ENCODE results near the gene TMEM255A. TPM values are rescaled to one million over a fixed set of nuclear protein-coding genes. Genes with fewer than 3 reads are reported as not detected.

TMEM255A gene
- total and polyA plus RNA-seq, 2 of the 13 experiments (the other 11 are each of a cell fraction or from before 2014, with no cell fraction given) = 0.13 to 0.40 TPM

DNA sequence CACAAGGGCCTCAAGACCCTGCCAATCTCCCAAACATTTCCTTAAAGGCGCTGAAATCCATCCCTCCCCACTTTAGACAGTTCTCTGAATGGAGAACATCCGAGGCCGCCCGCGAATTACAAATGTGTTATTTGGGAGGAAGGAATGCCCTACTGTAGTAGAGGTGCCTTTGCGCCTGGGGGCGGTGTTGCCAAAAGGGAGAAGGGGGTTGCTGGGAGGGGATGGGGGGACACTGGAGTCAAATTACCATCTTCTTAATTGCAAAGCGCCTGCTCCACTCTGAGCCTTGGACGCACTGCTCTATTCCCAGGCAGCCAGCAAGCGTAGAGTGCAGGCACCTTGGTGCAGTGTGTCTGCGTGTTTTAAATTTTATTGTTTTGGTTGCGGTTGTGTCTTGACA lies 2.7 kb downstream of the TMEM255A start:
- Histone ChIP-seq H3K4me1 (ENCODE audit: insufficient read depth, low read length) (peaks cover 15% of the 10 kb centered on the region; the same call in 1 of the 2 replicates), H3K4me2 (ENCODE audit: low read depth, low read length) (no peak overlapping the region), H3K27me3 (ENCODE audit: control insufficient read depth in 1 of 2, insufficient read depth in 2 of 2, low read length in 2 of 2) (peaks cover 1 to 16% of the 10 kb centered on the region in 2 experiments; a peak in 1 of 5 replicates), H3K4me3 (replicated peaks in 1 of 3; ENCODE audit: insufficient read depth in 1 of 3, low read depth in 2 of 3, low read length in 3 of 3) (no peak overlapping the region), H2AFZ (ENCODE audit: low read length) (no peak overlapping the region), H3K79me2 (ENCODE audit: insufficient read depth, low read length) (no peaks in the 10 kb centered on the region), H3K9ac (ENCODE audit: insufficient read depth, low read depth, low read length) (no peak overlapping the region), H4K20me1 (ENCODE audit: insufficient read depth, low read length) (no peaks in the 10 kb centered on the region), H3K36me3 (replicated peaks in 1 of 2; ENCODE audit: control insufficient read depth in 1 of 2, insufficient read depth in 2 of 2, low read length in 2 of 2) (no peaks in the 10 kb centered on the region), H3K9me3 (ENCODE audit: low read length) (no peaks in the 10 kb centered on the region), H3K27ac (ENCODE audit: extremely low read length, insufficient read depth, low read length) (no peak overlapping the region)
- no peak for DNase-seq (ENCODE audit: low spot score)
- BruUV-seq (replicated peaks) = no TSS peak
- in situ Hi-C loops (cut with HindIII; ENCODE audit: extremely low pct_ligation_motif_present, low pct_unique_long_range_greater_than_20kb) (no loop called here), intact Hi-C loops (cut with micrococcal nuclease; ENCODE audit: unreplicated experiment) (no loop called here)
- CTCF ChIA-PET (ENCODE audit: low intra/inter-chr PET ratio, low total read pairs) = no interaction called here
- TF ChIP-seq TCF12 (IDR thresholded peaks at IDR 0.05) (no peak), TCF12 (CRISPR knock-in tag; IDR thresholded peaks at IDR 0.05) (no peak)
- FAIRE-seq = no peak
- POLR2A ChIA-PET = no interaction called here
- no peak for ATAC-seq
- 84% methylated on average over 6 of the region's 12 CpGs for WGBS (ENCODE audit: low lambda C conversion rate)

DNA sequence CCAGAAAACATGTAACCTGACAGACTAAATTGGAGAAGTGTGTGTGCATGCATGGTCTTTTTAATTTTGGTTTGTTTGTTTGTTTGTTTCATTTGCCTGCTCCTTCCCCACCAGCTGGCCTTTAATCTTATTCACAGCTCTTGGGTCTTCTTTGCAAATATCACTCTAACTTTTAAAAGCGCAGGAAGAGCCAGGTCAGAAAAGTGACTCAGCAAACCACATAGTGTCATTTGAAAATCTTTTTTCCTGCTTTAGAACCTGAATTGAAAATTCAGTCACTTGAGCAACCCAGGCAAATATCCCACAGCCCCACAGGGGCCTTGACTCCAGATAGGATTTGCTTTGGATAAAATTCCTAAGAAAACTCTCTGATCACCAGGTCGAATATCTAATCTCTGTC lies 4.6 kb downstream of the TMEM255A start:
- Histone ChIP-seq H2AFZ (ENCODE audit: low read length) (no peak overlapping the region), H3K4me2 (ENCODE audit: low read depth, low read length) (no peak overlapping the region), H3K9me3 (ENCODE audit: low read length) (no peaks in the 10 kb centered on the region), H3K4me3 (replicated peaks in 1 of 3; ENCODE audit: insufficient read depth in 1 of 3, low read depth in 2 of 3, low read length in 3 of 3) (no peak overlapping the region), H3K27me3 (ENCODE audit: control insufficient read depth in 1 of 2, insufficient read depth in 2 of 2, low read length in 2 of 2) (peaks cover 1 to 9% of the 10 kb centered on the region in 2 experiments; a peak in 1 of 5 replicates), H3K9ac (ENCODE audit: insufficient read depth, low read depth, low read length) (no peak overlapping the region), H3K79me2 (ENCODE audit: insufficient read depth, low read length) (no peaks in the 10 kb centered on the region), H3K4me1 (ENCODE audit: insufficient read depth, low read length) (peaks cover 20% of the 10 kb centered on the region), H3K36me3 (replicated peaks in 1 of 2; ENCODE audit: control insufficient read depth in 1 of 2, insufficient read depth in 2 of 2, low read length in 2 of 2) (no peaks in the 10 kb centered on the region), H3K27ac (ENCODE audit: extremely low read length, insufficient read depth, low read length) (no peak overlapping the region), H4K20me1 (ENCODE audit: insufficient read depth, low read length) (no peaks in the 10 kb centered on the region)
- intact Hi-C loops (cut with micrococcal nuclease; ENCODE audit: unreplicated experiment) (no loop called here), in situ Hi-C loops (cut with HindIII; ENCODE audit: extremely low pct_ligation_motif_present, low pct_unique_long_range_greater_than_20kb) (no loop called here)
- POLR2A ChIA-PET = no interaction called here
- WGBS (ENCODE audit: low lambda C conversion rate) = 5% methylated on average over 2 of the region's 2 CpGs
- CTCF ChIA-PET (ENCODE audit: low intra/inter-chr PET ratio, low total read pairs) = no interaction called here
- FAIRE-seq = no peak
- no TSS peak for BruUV-seq (replicated peaks)
- TF ChIP-seq ZNF460 (CRISPR knock-in tag; IDR thresholded peaks at IDR 0.05; ENCODE audit: borderline replicate concordance) = no peak
- 0 out of 2 replicates have a peak, but pooled peaks have one; percentile 9 for TF ChIP-seq NFE2L2 (IDR thresholded peaks at IDR 0.05; ENCODE audit: low read length)
- no peak for ATAC-seq
- no peak for DNase-seq (ENCODE audit: low spot score)
